Large intestine (tissue), 3 donors: ENCODE results near the gene CFAP61. TPM values are rescaled to one million over a fixed set of nuclear protein-coding genes. Genes with fewer than 3 reads are reported as not detected.

ENCODE experiments used
- DNase-seq, 2 donors: peaks; one replicate each; pipeline versions ENCODE4 v3.0.0 to v3.0.0-alpha.2; 2013
- H3K27ac ChIP-seq: one replicate; pipeline ENCODE4 v1.5.1; 2013; ENCODE audit warnings: low read length
- H3K27me3 ChIP-seq: 2 replicates; pipeline ENCODE4 v1.6.1; 2013; ENCODE audit warnings: low read length; ENCODE audit not compliant: control insufficient read depth, insufficient read depth
- H3K36me3 ChIP-seq: 2 replicates; pipeline ENCODE4 v1.6.1; 2013; ENCODE audit warnings: low read length; ENCODE audit not compliant: control insufficient read depth, insufficient read depth
- H3K4me1 ChIP-seq: one replicate; pipeline ENCODE4 v1.6.1; 2013; ENCODE audit warnings: low read length; ENCODE audit not compliant: control insufficient read depth, insufficient read depth
- H3K4me3 ChIP-seq: one replicate; pipeline ENCODE4 v1.5.1; 2013; ENCODE audit warnings: low read length
- H3K9me3 ChIP-seq: one replicate; pipeline ENCODE4 v1.6.1; 2013; ENCODE audit warnings: mild to moderate bottlenecking, low read depth, low read length, moderate library complexity; ENCODE audit not compliant: control insufficient read depth
- WGBS: methylation state at CpG from one replicate; pipeline ENCODE4 v1.1.5; 2013; ENCODE audit warnings: low lambda C conversion rate; ENCODE audit not compliant: insufficient coverage; 5-methylcytosine and 5-hydroxymethylcytosine counted together
- polyA plus RNA-seq: library from polyadenylated mRNA; unstranded; fragments of 120-200 nt; gene quantifications from one replicate; pipeline ENCODE4 v1.2.1, GENCODE V29; 2013

CFAP61 gene
- polyA plus RNA-seq, 1 donor, result 0.36 TPM

DNA sequence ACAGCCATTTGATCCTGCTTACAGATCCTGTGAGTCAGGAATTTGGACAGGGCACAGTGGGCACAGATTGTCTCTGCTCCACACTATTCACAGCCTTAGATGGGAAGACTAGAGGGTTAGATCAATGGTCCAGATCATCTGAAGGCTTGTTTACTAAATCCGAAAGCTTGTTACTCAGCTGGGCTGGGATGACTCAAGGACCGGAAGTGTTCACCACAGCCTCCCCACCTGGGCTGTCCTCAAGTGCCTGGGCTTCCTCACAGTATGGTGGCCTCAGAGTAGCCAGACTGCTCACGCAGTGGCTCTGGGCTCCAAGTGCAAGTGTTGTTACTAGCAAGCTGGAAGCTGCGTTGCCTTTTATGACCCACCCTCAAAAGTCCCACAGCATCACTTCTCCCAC, 240.1 kb downstream of the CFAP61 start:
- no CpG with 5 or more reads among the region's 4 CpGs for WGBS
- H3K27ac ChIP-seq, result no peak overlapping the region
- no peaks in the 10 kb centered on the region for H3K27me3 ChIP-seq
- no peaks in the 10 kb centered on the region for H3K9me3 ChIP-seq
- no peaks in the 10 kb centered on the region for H3K36me3 ChIP-seq
- no peak overlapping the region for H3K4me3 ChIP-seq
- no peak for DNase-seq
- no peaks in the 10 kb centered on the region for H3K4me1 ChIP-seq

DNA sequence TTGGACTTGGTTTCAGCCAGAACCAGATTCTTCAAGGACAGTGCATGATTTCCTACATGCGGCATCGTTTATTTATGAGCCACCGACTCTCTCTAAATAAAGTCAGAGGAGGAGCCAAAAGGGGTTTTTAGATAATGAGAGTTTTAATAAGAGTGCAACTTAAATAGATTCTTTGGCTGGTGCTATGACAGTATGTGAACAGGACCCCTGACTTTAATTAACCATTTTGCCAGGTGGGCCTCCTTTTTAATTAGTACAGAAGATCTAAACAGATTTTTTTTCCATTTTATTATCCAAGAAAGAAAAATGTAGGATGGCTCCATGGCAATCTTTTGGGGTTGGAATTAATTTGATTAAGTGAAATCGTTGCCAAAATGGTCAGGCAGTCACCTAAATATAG, 240.8 kb downstream of the CFAP61 start:
- no peaks in the 10 kb centered on the region for H3K27me3 ChIP-seq
- H3K27ac ChIP-seq, result no peak overlapping the region
- no peak for DNase-seq
- H3K36me3 ChIP-seq, result no peaks in the 10 kb centered on the region
- no peaks in the 10 kb centered on the region for H3K9me3 ChIP-seq
- no peak overlapping the region for H3K4me3 ChIP-seq
- H3K4me1 ChIP-seq, result no peaks in the 10 kb centered on the region
- WGBS, result no CpG with 5 or more reads among the region's 4 CpGs

DNA sequence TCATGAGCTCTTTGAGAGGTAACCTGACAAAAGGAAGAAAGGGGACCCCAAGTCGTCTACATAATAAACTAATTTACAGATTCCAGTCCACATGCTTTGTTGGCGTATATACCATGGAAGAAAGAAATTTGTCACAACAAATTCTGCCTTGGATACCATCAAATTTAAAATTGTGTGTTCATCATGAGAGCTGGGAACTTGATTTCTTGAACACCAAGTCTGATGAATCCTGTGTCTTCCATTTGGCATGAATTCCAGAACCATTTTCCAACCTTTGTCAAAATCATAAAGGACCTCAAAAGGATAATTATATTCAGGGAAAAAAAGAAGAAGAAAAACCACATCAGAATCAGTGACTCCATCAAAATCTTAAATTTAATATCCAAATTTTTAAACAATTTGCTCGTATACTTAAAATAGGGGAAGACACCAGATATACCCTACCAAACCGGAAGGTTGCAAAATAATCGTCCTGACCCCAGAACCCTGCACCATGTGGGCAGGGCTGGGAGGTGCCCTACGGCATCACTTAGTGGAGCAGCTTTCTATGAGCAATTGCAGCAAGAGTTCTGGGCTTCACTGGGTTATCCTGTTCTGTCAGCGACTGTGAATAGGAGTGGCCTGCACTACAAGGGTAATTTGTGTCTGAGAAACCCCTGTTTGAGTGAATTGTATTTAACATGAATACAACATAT, 241.5 kb downstream of the CFAP61 start:
- Histone ChIP-seq H3K36me3 (no peaks in the 10 kb centered on the region), H3K27me3 (no peaks in the 10 kb centered on the region), H3K27ac (no peak overlapping the region), H3K4me1 (no peaks in the 10 kb centered on the region), H3K4me3 (no peak overlapping the region), H3K9me3 (no peaks in the 10 kb centered on the region)
- no peak for DNase-seq
- WGBS, result no CpG with 5 or more reads among the region's 7 CpGs

DNA sequence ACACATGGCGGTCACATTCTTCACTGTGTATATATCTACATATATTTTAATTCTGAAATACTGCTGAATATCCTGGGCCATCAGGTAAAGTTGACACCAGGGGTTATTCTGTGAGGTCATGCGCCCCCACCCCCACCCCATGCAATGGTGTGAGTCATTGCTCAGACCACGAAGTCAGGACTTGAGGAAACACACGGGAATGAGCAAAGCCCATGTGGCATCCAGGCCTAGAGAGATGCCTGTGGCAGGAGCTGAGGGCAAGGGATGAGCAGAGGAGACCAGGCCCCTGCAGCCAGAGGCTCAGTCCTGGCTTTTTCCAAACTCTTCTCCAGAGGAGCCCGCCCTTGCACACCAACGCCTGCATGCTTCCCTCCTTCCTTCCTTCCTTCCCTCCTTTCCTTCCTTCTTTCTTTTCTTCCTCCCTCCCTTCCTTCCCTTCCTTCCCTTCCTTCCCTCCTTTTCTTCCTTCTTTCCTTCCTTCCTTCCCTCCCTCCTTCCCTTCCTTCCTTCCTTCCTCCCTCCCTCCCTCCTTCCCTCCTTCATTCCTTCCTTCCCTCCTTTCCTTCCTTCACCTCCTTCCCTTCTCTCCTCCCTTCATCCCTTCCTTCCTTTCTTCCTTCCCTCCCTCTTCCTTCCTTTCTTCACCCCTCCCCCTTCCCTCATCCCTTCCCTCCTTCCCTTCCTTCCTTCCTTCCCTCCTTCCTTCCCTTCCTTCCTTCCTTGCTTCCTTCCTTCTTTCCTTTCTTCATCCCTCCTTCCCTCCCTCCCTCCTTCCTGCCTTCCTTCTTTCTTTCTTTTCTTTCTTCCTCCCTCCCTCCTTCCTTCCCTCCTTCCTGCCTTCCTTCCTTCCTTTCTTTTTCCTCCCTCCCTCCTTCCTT, 243.5 kb downstream of the CFAP61 start:
- Histone ChIP-seq H3K27ac (no peak overlapping the region), H3K36me3 (no peaks in the 10 kb centered on the region), H3K4me3 (no peak overlapping the region), H3K9me3 (no peaks in the 10 kb centered on the region), H3K27me3 (no peaks in the 10 kb centered on the region), H3K4me1 (no peaks in the 10 kb centered on the region)
- WGBS, result no CpG with 5 or more reads among the region's 6 CpGs
- no peak for DNase-seq

DNA sequence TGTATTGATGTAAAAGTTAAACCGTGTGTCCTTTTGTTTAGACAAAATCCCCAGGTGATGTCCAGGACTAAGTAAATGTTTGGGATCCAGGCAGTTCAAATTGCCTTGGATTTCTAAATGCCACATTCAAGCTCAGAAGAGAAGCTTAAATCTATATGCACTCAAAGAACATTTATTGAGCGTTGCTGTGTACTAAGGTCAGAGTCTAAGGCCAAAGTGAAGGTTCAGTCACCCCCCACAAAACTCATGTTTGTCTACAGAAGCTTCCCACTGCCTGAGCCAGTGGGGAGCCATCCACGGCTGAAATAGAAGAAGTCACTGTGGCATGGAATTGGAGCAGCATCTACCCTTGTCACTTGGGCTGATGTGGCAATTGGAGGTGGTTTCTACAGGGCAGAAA, 244.8 kb downstream of the CFAP61 start:
- Histone ChIP-seq H3K4me3 (no peak overlapping the region), H3K27ac (no peak overlapping the region), H3K27me3 (no peaks in the 10 kb centered on the region), H3K4me1 (no peaks in the 10 kb centered on the region), H3K9me3 (no peaks in the 10 kb centered on the region), H3K36me3 (no peaks in the 10 kb centered on the region)
- DNase-seq, result no peak
- WGBS, result no CpG with 5 or more reads among the region's 3 CpGs

DNA sequence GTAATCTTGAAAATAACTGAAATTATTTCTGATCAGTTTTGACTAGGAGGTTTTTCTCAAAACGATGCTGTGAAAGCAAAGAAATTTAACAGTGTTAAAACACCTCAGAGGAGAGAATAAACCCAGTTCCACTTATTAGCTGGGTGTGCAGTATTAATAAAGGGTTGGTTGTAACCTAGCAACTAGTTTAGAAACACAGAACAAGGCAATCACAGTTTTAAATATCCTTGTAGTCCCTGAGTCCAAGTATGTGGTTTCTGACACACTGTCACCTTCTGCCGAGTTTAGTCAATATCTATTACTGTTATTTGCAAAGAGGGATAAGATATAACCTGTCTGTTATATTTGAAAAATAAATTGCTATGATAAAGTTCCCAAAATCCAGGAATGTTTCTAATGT, 245.4 kb downstream of the CFAP61 start:
- H3K36me3 ChIP-seq, result no peaks in the 10 kb centered on the region
- no peaks in the 10 kb centered on the region for H3K27me3 ChIP-seq
- no peak overlapping the region for H3K27ac ChIP-seq
- no peaks in the 10 kb centered on the region for H3K4me1 ChIP-seq
- H3K9me3 ChIP-seq, result no peaks in the 10 kb centered on the region
- 53% methylated on average over 2 of the region's 2 CpGs for WGBS
- H3K4me3 ChIP-seq, result no peak overlapping the region
- no peak for DNase-seq

DNA sequence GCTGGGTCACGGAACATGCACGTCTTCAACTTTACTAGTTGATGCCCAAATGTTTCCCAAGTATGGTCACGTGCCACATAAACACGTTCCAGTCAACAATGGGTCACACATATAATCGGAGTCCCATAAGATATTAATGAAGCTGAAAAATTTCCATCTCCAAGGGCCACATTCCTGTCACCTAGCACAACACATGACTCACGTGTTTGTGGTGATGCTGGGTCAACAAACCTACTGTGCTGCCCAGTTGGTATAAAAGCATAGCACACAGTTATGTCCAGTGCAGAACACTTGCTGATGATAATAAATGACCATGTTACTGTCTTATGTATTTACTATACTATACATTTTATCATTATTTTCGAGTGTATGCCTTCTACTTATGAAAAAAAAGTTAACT, 247.6 kb downstream of the CFAP61 start:
- H3K27me3 ChIP-seq, result no peaks in the 10 kb centered on the region
- no peaks in the 10 kb centered on the region for H3K4me1 ChIP-seq
- 93% methylated on average over 3 of the region's 7 CpGs for WGBS
- no peak overlapping the region for H3K27ac ChIP-seq
- no peak for DNase-seq
- no peak overlapping the region for H3K4me3 ChIP-seq
- H3K36me3 ChIP-seq, result no peaks in the 10 kb centered on the region
- H3K9me3 ChIP-seq, result no peaks in the 10 kb centered on the region

DNA sequence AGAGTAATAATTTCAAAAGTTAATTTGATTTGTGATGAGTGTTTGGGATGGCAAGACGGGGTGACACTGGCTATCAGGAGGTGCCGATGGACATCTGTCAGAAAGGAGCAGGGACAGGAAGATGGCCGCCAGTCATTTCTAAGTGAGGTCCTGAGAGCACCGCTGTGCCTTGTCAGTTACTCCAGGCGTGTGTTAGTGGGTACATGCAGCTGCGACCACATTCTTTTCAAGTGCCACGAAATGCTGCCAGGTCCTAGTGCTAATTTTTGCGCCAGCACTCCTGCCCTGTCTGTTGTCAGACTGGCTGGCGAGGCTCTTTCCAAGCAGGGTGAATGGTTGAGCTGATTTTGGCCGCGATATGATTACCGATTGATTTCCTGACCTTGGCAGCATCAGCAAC, 251.0 kb downstream of the CFAP61 start:
- Histone ChIP-seq H3K27ac (no peak overlapping the region), H3K9me3 (no peaks in the 10 kb centered on the region), H3K27me3 (no peaks in the 10 kb centered on the region), H3K4me1 (no peaks in the 10 kb centered on the region), H3K36me3 (no peaks in the 10 kb centered on the region), H3K4me3 (no peak overlapping the region)
- WGBS, result 80% methylated on average over 1 of the region's 12 CpGs
- DNase-seq, result no peak

DNA sequence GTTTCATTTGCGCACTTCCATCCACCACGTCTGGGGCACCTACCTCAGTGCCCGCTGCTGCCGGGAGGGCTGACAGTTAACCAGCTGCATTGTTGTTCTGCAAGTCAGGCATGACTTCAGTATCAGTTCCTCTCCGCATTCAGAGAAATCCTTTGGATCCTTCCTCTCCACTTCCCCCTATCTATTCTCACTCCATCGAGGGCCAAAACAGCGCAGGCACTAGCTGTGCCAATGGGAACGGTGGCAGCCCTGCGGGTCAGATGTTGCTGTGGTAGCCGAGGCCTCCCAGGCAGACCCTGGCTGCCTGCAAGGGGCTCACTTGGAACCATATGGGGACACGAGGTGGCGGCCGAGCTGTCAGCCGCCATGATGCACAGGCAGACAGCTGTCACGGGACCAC, 251.4 kb downstream of the CFAP61 start:
- Histone ChIP-seq H3K4me3 (no peak overlapping the region), H3K4me1 (no peaks in the 10 kb centered on the region), H3K9me3 (no peaks in the 10 kb centered on the region), H3K36me3 (no peaks in the 10 kb centered on the region), H3K27me3 (no peaks in the 10 kb centered on the region), H3K27ac (no peak overlapping the region)
- no peak for DNase-seq
- WGBS, result no CpG with 5 or more reads among the region's 15 CpGs

DNA sequence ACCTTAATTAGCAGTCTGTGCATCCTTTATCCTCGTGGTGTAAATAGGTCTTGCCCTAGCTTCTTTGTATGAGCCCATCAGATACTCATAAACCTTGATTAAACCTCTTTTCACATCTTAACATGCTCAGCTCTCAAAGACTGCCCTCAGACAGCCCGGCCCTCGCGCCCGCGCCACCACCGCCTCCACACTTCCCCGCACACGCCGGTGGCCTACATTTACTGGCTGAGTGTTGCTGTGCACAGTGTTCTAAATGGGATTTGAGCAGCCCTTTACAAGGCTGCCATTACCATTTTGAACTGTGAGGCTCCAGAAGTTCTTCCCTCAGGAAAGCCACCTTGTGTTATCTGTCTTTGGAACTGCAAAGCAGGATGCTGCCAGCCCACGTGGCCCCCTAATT, 252.6 kb downstream of the CFAP61 start:
- 93% methylated on average over 5 of the region's 11 CpGs for whole genome bisulfite sequencing
- Histone ChIP-seq H3K27ac (no peak overlapping the region), H3K36me3 (no peaks in the 10 kb centered on the region), H3K4me1 (no peaks in the 10 kb centered on the region), H3K4me3 (no peak overlapping the region), H3K9me3 (no peaks in the 10 kb centered on the region), H3K27me3 (no peaks in the 10 kb centered on the region)
- DNase-seq, result no peak
